Adipocyte (in vitro differentiated cells): ENCODE data around the gene GYPB.
A peak's percentile ranks its signal among the peaks of the same experiment; 100 is the strongest.
"Not testable (repeated sequence)": the region's sequence is repeated elsewhere in the genome, so short reads cannot be mapped to it uniquely, and the experiment has no call there.

Experiments
- DNase-seq: peaks from one replicate; pipeline ENCODE4 v3.0.0-alpha.2; 2015; ENCODE audit warnings: low read depth
- H3K27me3 ChIP-seq: replicated peaks from 2 replicates; pipeline ENCODE4 v1.7.0; 2013; ENCODE audit warnings: mild to moderate bottlenecking, low read length, moderate library complexity; ENCODE audit not compliant: control insufficient read depth, insufficient read depth
- H3K36me3 ChIP-seq: 2 replicates; pipeline ENCODE4 v1.7.0; 2013; ENCODE audit warnings: low read length, mild to moderate bottlenecking, moderate library complexity; ENCODE audit not compliant: control insufficient read depth, insufficient read depth, severe bottlenecking
- H3K4me1 ChIP-seq: 2 replicates; pipeline ENCODE4 v1.7.0; 2013; ENCODE audit warnings: mild to moderate bottlenecking, low read length, moderate library complexity; ENCODE audit not compliant: control insufficient read depth, insufficient read depth
- H3K4me3 ChIP-seq: 2 replicates; pipeline ENCODE4 v1.7.0; 2013; ENCODE audit warnings: mild to moderate bottlenecking, low read length, moderate library complexity
- H3K9ac ChIP-seq: 2 replicates; pipeline ENCODE4 v1.7.0; 2013; ENCODE audit warnings: mild to moderate bottlenecking, low read length, moderate library complexity
- H3K9me3 ChIP-seq: 2 replicates; pipeline ENCODE4 v1.7.0; 2013; ENCODE audit warnings: mild to moderate bottlenecking, low read length, moderate library complexity; ENCODE audit not compliant: control insufficient read depth

GYPB gene

GRCh38 chr4:144007960-144008359 lies 11.2 kb downstream of the GYPB start:
- peaks cover 17% of the 10 kb centered on the region for H3K4me1 ChIP-seq
- not testable (repeated sequence) for H3K36me3 ChIP-seq, H3K4me3 ChIP-seq, H3K9ac ChIP-seq, DNase-seq, H3K9me3 ChIP-seq, H3K27me3 ChIP-seq

GRCh38 chr4:144006200-144006803 lies 12.9 kb downstream of the GYPB start:
- Histone ChIP-seq H3K9ac (peak overlapping the region; percentile 28), H3K4me1 (peaks cover 17% of the 10 kb centered on the region)
- not testable (repeated sequence) for H3K4me3 ChIP-seq, H3K36me3 ChIP-seq, H3K27me3 ChIP-seq, H3K9me3 ChIP-seq
- DNase-seq, result peak; percentile 50

GRCh38 chr4:144005558-144005953 lies 13.6 kb downstream of the GYPB start:
- H3K4me3 ChIP-seq, H3K36me3 ChIP-seq, H3K27me3 ChIP-seq, H3K9me3 ChIP-seq, DNase-seq: not testable (repeated sequence)
- Histone ChIP-seq H3K9ac (peak overlapping the region; percentile 68), H3K4me1 (peaks cover 17% of the 10 kb centered on the region)

DNA sequence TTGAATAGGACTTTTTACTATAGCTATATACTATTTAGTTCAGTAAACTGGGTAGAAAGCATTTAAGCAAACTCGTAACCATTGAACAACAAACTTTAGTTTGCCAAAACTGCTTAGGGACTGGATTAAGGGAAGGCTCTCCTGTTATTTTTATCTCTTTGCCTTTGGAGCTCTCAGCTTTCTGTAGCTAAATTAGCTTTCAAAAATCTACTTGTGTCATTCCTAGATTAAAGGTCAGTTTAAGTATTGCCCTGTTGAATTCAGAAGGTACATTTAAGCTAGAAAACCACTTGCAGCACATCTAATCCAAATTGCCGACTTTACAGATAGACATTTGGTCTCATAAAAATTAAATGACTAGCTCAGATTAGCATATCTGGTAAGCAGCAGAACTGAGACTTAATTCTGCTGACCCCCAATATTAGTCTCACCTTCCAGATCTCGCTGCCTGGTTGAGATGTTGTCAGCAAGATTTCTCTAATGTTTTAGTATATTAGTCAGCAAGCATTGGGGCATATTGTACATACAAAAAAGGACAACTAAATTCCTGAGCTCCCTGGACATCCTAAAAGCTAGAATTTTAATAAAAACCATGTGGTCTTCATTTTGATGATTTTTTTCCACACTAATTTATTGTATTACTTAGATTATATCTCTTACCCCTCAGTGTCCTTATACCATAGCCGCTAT lies 14.2 kb downstream of the GYPB start:
- DNase-seq, result peak; percentile 81
- not testable (repeated sequence) for H3K4me3 ChIP-seq, H3K27me3 ChIP-seq, H3K36me3 ChIP-seq, H3K9me3 ChIP-seq
- peaks cover 17% of the 10 kb centered on the region for H3K4me1 ChIP-seq
- H3K9ac ChIP-seq, result peak overlapping the region; percentile 68

- H3K9me3 ChIP-seq, DNase-seq, H3K27me3 ChIP-seq, H3K9ac ChIP-seq, H3K4me3 ChIP-seq, H3K36me3 ChIP-seq: not testable (repeated sequence)
- peaks cover 17% of the 10 kb centered on the region for H3K4me1 ChIP-seq
These were observed 15.3 kb downstream of the GYPB start for GRCh38 chr4:144003890-144004265.

DNA sequence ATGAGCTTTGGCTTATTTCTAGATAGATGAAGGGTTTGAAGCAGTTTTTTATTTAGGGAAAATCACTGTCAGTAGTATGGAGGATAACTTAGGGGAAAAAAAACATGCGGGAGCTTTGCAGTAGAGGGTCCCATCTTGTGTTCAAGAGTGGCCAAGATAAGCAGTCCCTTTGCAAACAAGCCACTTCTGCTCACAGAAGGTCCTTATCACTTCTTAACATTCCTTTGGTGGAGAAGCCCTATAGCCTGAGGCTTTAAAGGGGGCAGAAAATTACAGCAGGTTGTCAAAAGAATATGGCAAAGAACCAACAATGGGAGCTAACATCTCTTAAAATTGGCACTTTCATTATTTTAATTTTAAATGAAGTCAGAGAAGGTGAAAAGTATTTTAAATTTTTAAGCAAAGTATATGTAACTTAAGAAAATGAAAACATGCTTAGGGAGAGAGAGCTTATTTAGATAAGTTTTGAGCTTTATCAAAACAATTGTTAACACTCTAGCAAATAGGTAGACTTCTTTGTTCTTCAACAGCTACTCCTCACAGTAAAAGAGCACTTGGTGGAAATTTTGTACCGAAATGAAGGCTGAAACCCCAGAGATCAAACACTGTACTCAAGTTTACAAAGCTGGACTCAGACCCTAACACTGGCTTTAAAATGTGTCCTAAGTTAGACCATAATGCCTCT lies 15.8 kb downstream of the GYPB start:
- not testable (repeated sequence) for H3K27me3 ChIP-seq, H3K9me3 ChIP-seq, H3K36me3 ChIP-seq, DNase-seq, H3K9ac ChIP-seq, H3K4me3 ChIP-seq
- peaks cover 17% of the 10 kb centered on the region for H3K4me1 ChIP-seq

DNA sequence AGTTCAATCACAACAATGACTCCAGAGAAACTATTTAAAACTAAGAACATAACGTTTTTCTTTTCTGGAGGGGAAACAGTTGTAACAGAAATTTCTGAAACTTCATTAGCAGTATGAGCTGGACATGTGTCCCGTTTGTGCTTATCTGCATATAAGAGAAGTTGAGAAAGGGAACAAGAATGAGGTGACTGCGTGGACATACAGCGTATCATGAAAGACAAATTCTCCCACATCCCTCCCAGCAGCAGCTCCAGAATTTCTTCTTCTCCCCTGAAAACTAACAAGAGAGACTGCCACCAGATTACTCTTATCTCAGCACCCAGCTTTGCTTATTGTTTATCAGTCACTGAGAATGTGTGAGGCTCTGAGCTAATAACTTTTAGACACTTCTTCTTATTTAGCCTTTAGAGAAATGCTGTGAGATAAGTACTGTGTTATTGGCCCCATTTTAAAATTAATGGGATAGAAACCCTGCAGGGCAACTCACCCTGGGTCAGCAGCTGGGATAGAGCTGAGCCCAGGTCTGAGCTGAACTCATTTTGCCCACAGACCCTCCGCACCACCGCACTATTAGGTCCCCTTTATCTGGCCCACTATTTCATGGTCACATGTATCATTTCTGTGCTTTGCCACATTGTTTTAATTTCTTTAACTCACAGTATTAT lies 18.7 kb downstream of the GYPB start:
- H3K9me3 ChIP-seq, H3K36me3 ChIP-seq, DNase-seq, H3K9ac ChIP-seq, H3K4me1 ChIP-seq, H3K4me3 ChIP-seq, H3K27me3 ChIP-seq: not testable (repeated sequence)

- H3K27me3 ChIP-seq, H3K4me1 ChIP-seq, H3K36me3 ChIP-seq, H3K9me3 ChIP-seq, H3K4me3 ChIP-seq, DNase-seq, H3K9ac ChIP-seq: not testable (repeated sequence)
These were observed 23.0 kb downstream of the GYPB start for GRCh38 chr4:143996193-143996592.

- not testable (repeated sequence) for H3K27me3 ChIP-seq, DNase-seq, H3K36me3 ChIP-seq, H3K9ac ChIP-seq, H3K4me1 ChIP-seq, H3K4me3 ChIP-seq, H3K9me3 ChIP-seq
These were observed 27.4 kb downstream of the GYPB start for GRCh38 chr4:143991761-143992160.

GRCh38 chr4:143990717-143991116 lies 28.5 kb downstream of the GYPB start:
- H3K27me3 ChIP-seq, H3K4me1 ChIP-seq, DNase-seq, H3K4me3 ChIP-seq, H3K9ac ChIP-seq, H3K9me3 ChIP-seq, H3K36me3 ChIP-seq: not testable (repeated sequence)

DNA sequence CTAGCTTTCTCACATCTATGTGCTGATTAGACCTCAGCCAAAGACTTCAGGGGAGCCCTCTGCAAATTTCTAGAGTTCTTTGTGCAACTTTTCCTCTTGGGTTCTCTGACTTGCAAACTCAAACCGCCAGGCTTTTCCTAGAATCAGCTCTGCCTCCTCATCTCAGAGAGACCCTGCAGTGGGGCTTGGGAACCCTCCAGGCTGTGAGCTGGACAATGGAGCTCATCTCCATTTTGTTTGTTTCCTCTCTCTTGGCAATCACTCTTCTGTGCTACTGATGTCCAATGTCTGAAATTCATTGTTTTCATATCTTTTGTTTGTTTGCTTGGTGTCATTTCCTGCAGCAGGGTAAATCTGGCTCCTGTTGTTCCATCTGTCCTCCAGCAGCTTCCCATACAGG lies 33.0 kb downstream of the GYPB start:
- Histone ChIP-seq H3K9ac (no peak overlapping the region), H3K9me3 (no peaks in the 10 kb centered on the region), H3K27me3 (no peaks in the 10 kb centered on the region), H3K36me3 (no peaks in the 10 kb centered on the region), H3K4me3 (no peak overlapping the region), H3K4me1 (no peaks in the 10 kb centered on the region)
- DNase-seq, result no peak
